Right ventricle myocardium superior (tissue), 1 donor: ENCODE measurements around the gene USP21. TPM values are rescaled to one million over a fixed set of nuclear protein-coding genes. Genes with fewer than 3 reads are reported as not detected.
A peak's percentile ranks its signal among the peaks of the same experiment; 100 is the strongest.

Experiments used
- ATAC-seq: fragments of 200-7000 bp; cut with Tn5 transposase; one replicate; pipeline ENCODE4 v1.9.1; 2020; ENCODE audit warnings: mild to moderate bottlenecking; ENCODE audit not compliant: poor library complexity
- DNase-seq: peaks from one replicate; pipeline ENCODE4 v3.0.0-alpha.2; 2020
- intact Hi-C: fragments of 100-400 bp; cut with DNase I; formaldehyde crosslinking; loops from one replicate; pipeline ENCODE4 v1.11.2; 2022
- total RNA-seq: library from RNA; stranded (reverse); fragmentation: NEBNext Ultra II Directional; extraction: Animal tissue kit (Norgen Biotek cat#: 25700); gene quantifications from one replicate; pipeline ENCODE4 v1.2.1, GENCODE V29; 2021
- donor health status: DM: no; HTN: yes; CAD: no; lungs with severe emphysema.

The USP21 gene
- total RNA-seq, 1 donor from 2014 or later = 19.0 TPM

DNA sequence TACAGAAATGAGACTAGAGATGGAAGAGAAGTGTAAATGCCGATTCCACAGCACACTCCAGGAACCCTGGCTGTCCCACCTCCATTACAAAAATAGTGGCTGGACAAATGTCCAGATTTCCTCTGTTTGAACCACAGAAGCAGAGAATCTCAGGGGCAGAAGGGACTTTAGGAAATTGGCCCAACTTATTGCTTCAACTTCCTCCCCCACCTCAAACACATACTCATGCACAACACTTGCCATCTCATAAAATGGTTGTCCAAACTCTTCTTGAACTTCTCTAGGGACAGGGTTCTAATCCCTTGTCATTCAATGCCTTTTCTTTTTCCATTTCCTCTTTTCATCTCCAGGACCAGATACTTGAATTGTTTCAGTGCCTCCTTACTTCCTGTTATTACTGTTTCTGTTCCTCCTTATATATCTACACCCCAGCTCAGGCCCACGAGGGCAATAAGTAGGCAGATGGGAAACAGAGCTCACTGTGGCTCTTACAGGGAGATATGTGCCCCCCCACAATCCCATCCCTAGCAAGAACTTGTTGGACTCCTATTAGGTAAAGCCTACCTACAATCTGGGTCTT, 26.5 kb downstream of the USP21 start:
- intact Hi-C loops = no loop called here
- DNase-seq (no peak), ATAC-seq (peak; percentile 45)

DNA sequence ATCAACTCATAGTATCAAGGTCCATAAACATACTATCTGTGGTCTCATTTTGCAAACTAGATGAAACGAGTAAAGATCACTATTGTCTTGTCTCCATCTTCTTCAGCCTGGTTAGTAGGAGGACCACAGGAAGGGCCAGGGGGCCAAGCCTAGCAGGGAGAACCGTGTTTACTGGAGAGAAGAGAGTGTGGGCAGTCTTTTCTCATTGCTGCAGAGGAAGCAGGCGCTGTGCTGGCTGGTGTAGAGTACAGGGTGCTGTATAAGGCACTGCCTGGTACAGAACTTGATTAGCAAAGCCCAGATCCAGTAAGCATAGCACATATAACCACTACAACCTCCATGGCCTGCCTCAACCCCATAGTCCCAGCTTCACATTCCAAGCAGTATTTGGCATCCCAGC, 28.0 kb downstream of the USP21 start:
- ATAC-seq = no peak
- DNase-seq = no peak
- intact Hi-C loops = no loop called here

DNA sequence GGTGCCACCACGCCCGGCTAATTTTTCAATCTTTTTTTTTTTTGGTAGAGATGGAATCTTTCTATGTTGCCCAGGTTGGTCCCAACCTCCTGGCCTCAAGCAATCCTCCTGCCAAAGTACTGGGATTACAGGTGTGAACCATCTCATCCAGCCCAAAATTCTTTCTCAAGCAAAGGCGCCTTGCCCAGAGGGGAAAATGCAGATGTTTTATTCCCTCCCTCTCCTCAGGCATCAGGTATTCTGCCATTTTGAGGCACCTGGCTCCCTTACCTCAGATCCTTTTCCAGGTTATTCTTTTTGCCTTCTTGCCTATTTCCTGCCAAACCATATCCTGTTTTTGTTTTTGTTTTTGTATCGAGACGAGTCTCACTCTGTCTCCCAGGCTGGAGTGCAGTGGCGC, 29.1 kb downstream of the USP21 start:
- intact Hi-C loops = no loop called here
- no peak for ATAC-seq
- DNase-seq = no peak

DNA sequence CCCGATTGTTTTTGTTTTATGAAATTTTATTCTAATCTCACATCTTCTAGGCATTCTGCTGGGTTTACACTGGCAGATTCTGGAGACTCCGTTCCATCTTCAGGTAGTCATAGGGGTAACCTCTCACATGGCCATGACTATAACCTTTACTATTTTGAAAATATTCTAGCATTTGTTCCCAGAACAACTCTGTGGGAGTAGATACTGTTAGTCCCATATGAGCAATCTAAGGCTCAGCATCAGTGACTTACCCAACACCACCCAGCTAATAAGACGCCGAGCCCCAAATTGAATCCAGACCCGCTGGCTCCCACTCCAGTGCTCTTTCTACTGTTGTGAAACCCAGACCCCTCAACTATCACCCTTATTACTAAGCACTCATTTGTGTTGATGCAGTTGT, 29.7 kb downstream of the USP21 start:
- DNase-seq = no peak
- no peak for ATAC-seq
- intact Hi-C loops = no loop called here

DNA sequence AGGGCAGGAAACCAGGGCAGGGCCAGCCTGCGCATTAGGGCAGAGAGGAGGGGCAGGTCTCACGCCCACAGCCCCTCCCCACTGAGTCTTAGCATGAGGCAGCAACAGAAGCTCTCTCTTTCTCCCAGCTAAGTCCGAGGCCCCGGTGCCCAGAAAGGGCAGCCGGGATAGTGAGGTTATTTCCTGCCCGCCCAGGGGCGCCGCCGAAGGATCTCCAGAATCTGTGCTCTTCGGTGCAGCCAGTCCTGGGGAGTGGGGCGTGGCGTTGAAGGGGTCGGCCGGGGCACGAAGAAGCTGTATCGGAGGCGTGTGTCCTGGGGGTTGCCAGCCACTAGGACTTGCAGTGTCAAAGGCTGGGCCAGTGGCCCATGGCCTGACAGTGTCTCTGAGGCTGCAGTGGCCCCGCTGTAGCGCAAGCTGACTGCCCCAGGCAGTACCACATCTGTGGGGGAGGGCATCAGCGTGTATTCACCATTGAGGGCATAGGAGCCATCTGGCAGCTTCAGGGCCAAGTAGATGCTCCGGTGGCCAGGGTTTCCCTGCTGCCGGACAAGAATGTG, 31.7 kb downstream of the USP21 start:
- DNase-seq = no peak
- intact Hi-C loops = loop anchor here (10.0 kb wide), 1 partner anchor 194 kb away; no protein-coding TSS in a partner anchor
- no peak for ATAC-seq

DNA sequence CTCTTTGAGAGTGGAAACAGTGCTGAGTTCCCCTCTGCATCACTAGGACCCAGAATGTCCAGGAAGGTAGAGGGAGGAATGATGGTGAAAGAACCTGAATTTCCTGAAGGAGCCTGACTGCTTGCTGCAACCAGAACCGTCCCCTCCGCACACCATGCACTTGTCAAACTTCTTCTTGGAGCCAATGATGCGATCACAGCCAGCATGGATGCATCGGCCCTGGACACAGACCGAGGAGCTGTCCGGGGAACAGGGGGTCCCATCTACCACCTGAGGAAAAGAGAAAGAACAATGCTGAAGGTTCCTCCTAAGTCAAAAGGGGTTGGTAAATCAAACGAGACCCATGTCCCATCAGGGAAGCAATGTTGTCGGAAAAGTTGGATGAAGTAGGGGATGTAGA, 32.7 kb downstream of the USP21 start:
- DNase-seq (no peak), ATAC-seq (no peak)
- intact Hi-C loops = loop anchor here (10.0 kb wide), 1 partner anchor 193 kb away; no protein-coding TSS in a partner anchor

DNA sequence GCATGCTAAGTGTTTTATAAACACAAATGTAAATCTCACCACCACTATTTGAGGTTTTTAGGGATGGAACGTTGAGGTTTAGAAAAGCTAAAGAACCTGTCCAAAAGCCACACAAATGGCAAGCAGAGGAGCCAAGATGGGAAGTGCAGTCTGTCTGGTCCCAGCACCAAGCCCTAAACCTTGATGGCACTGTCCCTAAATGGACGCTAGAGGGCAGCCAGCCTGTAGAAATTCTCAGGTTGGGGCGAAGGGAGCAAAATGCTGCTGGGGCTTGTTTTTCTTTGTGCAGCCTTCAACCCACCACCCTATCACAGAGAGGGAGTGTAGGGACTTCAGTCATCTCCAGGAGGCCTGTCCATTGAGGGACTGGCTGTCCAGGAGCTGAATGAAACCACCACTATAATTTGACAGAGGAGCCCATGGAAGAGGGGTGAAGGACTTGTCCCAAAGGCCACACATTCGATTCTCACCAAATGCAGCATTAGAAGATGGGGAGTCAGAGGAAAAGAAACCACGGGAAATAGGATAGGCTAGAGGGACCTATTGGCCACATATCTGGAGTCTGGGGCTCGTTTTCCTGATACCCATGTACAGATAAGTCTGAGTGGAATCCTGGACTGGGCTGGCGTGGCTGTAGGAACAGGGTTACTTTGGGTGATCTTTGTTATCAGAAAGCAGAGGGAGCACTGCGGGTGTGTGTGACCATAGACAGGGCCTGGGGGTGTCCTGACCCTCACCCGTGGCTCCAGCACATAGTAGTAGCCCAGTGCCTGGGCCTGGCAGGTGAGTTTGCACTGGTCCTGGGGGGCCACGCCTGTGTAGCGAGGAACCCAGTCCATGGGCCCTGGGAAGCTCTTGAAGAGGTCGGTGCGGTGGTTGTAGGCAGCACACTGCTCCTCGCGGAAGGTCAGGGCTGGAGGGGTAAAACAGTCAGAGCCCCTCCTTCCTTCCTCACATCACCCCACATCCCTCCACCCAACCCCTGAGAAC, 33.5 kb downstream of the USP21 start:
- peak; percentile 72 for ATAC-seq
- intact Hi-C loops = loop anchor here (10.0 kb wide), 1 partner anchor 192 kb away; no protein-coding TSS in a partner anchor
- no peak for DNase-seq

DNA sequence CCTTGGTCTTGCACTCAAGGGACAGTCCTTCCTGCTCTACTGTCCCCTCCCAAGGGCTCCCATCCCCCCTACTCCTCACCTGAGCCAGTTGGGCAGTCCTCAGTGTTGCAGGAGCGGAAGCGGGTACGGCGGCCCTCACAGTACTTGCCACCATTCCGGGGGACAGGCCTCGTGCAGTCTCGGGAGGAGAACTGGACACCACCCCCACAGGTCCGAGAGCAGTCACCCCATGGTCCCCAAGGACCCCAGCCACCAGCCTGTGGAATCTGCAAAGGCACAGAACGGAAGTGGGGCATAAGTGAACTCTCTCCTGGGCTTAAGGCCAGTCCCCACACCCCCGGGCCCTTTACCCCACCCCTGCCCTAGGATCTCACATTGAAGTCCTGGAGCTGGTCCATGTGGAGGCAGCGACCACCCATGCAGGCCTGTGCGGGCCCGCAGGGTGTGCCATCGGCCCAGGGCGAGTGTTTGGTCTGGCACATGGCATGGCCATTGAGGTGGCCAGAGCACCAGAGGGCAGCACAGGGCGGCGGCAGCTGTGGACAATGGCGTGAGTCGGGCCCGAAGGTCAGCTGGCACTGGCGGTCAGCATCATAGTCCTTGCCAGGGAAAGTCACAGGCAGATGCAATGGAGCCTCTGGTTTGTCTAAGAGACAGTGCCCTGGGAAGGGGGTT, 34.4 kb downstream of the USP21 start:
- DNase-seq (no peak), ATAC-seq (no peak)
- intact Hi-C loops = loop anchor here (10.0 kb wide), 1 partner anchor 191 kb away; no protein-coding TSS in a partner anchor

DNA sequence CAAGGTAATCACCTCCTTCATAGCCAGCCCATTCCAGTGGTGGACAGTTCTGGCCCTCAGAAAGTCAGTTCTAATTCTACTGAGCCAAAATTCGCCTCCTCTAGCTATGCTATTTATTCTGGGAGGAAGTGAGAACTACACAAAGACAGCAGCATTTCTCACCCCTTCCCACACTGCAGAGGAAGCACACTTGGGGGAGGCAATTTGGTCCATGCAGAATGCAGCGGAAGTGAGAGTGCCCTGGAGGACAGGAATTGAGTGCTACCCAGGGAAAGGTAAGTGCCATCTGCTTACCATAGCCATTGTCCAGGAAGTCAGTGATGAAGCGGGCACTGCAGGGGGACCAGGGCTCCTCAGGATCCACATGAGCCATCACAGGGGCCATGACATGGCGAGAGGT, 35.9 kb downstream of the USP21 start:
- intact Hi-C loops = loop anchor here (10.0 kb wide), 1 partner anchor 190 kb away; no protein-coding TSS in a partner anchor

DNA sequence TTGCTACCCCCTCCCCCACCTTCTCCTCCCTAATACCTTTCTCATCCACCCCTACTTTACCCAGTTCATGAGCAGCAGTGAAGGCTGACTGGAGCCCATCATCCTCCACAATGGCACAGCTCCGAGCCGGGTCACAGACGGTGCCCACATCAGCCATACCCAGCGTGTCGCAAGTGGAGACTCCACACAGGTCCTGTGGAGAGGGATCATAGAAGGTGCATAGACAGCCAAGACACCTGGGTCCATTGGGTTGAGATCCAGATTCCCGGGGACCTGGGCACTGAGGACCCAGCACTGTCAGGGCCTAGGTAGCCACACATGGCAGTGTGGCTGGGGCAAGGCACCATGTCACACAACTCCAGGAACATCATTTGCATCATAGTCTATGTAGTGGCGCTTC, 36.8 kb downstream of the USP21 start:
- ATAC-seq (no peak), DNase-seq (no peak)
- intact Hi-C loops = loop anchor here (10.0 kb wide), 1 partner anchor 189 kb away; no protein-coding TSS in a partner anchor

More for the DNA sequence above, 35.9 kb downstream of the USP21 start:
- ATAC-seq = no peak
- no peak for DNase-seq

DNA sequence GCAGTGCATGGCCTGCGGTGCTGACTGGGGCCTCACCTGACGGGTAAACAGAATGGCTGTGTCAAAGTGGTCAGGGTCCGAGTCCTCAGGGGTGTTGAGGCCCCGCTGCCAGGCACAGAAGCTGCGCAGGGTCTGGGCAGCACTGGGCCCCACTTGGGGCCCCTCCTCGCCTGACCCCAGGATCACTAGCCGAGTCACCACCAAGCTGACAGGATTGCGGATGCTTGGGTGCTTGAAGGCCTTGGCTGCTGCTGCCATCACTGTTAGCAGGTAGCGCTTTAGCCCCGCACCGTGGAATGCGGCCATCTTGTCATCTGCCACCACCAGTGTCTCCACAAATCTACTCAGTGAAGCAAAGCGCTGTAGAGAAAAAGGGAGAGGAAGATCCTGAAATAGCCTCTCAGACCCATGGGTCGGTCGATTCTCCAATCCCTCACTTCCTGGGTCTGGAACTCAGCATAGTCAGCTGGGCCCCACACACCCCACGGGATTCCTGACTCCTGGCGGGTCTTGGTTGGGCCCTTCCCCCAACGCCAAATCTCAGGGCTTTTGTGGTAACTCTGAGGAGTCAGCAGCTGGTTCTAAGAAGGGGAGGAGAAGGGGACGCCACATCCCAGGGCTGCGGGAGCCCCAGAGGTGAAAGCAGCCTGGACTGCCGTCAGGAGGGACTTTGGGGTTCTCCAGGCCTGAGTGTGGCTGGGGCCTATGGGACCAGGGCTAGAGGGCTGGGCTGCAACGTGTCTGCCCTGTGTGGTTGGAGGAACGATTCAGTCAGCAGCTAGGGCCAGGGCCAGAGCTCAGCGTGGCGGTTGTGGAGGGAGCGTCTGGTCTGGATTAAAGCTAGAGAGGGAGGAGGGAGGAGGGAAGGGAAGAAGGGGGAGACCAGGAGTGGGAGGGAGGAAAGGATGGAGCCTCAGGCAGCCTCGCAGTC, 37.5 kb downstream of the USP21 start:
- intact Hi-C loops = loop anchor here (10.0 kb wide), 1 partner anchor 188 kb away; no protein-coding TSS in a partner anchor
- peak; percentile 72 for DNase-seq
- peak; percentile 1 for ATAC-seq

DNA sequence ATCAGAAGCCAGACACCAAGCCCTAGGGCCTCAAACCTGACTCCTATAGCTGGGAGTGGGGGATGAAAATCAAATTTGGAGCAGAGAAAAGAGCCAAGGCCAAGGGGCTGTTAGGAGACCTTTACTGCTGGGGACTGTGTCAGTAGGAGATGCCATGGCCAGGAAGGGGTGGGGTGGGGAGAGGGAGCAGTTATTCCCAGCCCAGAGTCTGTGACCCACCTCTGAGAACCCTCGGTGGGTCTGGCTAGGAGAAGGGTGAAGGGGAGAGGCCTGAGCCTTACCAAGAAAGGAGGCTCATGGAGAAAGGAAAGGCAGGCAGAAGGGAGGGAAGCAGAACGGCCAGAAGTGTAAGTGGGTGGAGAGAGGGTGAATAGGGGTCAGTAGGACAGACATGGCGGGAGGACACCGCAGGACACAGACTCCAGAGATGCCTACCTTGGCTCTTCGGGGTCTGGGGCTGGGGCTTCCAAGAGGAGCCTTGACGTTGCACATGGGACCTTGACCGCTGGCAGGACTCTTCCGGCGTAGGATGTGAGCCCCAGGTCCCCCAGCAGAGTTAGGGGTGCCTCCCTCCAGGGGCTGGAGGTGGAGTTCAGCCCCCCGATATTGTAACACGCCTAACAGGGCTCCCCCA, 38.4 kb downstream of the USP21 start:
- intact Hi-C loops = loop anchor here (10.0 kb wide), 1 partner anchor 187 kb away; no protein-coding TSS in a partner anchor
- DNase-seq = no peak
- no peak for ATAC-seq

DNA sequence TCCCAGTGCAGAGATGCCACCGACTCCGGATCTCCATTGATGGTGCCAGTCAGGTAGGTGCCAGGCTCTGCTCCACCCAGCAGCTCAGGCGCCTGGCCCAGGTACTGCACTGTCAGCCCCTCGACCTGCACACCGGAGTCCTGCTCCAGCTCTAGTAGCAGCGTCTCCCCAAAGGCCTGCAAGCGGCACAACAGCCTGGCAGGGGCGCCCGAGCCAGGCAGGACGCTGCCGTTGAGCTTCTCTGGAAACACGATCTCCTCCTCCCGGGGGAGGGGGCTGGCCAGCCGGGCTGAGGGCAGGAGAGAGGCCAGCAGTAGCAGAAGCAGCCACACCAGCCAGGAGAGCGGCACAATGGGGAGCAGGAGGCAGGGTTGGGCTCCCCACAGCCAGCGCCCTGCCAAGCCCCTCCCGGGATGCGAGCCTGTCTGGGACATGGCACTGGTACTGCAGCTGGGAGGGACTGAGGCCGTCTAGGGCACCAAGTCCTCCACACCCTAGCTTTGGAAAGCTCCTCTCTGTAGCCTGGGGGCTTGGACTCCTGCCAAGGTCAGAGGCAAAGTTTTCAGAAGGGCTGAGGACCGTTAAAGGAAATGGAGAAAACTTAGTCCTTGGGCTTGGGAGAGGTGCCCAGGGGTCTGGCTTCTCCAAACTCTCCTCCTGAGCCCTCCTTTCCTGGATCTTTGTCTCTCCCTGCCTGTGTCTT, 39.0 kb downstream of the USP21 start:
- intact Hi-C loops = loop anchor here (10.0 kb wide), 1 partner anchor 186 kb away; no protein-coding TSS in a partner anchor
- peak; percentile 70 for DNase-seq
- ATAC-seq = no peak

DNA sequence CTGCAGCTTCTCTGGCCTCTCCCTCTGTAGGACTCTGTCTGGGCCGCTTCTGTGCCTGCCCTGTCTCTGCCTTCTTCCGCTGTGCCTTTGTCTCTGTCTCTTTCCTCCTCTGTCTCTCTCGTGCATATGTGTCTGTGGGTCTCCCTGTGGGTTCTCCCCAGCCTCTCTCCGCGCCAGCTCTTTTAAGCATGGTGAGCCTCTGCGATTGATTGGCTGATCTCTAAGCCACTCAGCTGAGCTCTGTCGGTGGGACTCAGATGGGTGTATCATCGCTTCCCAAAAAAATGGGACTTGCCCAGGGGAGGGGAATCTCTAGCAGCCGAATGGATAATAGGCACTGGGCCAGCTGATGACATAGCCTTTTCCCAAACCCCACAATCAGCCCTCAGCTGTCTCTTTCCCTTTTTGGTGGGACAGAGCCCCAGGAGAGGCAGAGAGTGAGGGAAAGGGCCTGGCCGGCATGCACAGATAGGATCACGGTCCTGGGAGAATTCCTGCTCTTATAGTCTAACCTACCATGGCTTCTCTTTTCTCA, 39.7 kb downstream of the USP21 start, which contains the start of gene ADAMTS4:
Gene ADAMTS4, minus strand, starts transcription at position 158 of the 535 bp plus-strand sequence. CDS start 427 bp downstream, outside the sequence.
- DNase-seq (peak; percentile 71), ATAC-seq (peak; percentile 10)
- intact Hi-C loops = loop anchor here (10.0 kb wide), 1 partner anchor 186 kb away; no protein-coding TSS in a partner anchor

DNA sequence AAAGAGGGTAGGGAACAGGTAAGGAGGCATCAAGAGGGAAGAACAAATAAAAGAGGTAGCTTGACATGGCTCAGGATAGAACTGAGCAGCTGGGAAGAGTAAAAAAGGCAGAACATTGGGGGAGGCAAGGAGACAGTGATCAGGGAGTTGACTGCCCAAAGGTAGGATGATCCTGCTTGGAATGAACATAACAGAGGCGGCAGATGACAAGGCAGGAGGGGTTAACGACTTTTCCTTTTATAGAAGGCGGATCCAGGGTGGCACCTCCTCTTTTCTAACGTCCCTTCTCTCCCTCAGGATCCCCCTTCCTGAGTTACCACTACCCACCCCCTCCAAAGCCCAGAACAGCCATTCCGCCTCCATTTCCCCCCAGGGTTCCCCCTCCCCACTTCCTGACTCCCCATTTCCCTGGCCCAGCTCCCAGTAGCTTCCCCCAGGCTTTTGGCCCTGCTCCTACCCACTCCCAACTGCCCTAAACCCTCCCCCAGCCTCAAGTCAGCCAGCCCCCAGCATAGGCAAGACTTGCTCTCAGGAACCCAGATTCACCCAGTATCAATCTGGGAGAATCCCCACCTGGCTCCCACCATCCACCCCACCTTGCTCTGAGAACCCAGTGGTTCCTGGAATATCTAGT, 40.3 kb downstream of the USP21 start:
- ATAC-seq (no peak), DNase-seq (no peak)
- intact Hi-C loops = loop anchor here (10.0 kb wide), 1 partner anchor 185 kb away; no protein-coding TSS in a partner anchor
